ENCODE results near the gene RERE.
"Not testable (repeated sequence)": the region's sequence is repeated elsewhere in the genome, so short reads cannot be mapped to it uniquely, and the experiment has no call there.

RERE gene

DNA sequence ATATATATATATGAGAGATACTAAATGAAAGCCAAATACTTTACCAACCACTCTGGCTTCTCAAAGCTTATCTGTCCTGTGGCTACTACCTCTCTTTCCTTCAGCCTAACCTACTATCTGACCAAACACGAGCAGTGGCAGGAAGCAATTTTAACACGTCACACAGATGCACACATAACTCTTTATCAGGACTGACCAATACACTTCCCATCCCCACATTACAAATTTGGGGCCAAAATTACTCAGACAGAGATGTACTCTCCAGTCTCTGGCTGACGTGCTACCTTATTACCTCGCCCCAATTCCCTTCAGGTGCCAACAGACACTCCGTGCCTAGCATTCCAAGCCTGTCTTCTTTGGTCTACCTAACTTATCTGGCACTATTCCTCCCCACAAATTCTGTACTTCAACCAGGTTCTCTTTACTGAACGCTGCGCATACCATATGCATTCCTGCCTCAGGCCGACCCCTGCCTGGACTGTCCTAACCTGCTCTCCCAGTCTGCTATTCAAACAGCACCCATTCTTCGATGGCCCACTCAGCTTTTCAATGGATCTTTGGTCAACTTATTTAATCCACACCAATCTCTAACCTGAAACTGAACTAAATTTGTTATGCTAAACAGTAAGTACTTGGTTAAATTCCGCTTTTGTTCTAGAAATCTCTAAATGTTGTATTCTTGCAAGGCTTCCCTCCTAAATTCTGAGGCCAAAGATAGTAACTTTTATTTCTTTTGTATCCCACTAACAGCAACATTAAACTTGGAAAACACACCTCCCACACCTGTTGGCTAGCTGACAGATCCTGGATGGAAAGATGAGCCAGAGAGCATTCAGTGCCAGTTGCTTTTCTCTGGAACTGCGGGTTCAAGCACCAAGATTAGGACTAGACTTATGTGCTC lies 27.9 kb downstream of the RERE start:
- TF ChIP-seq, protein P1, sequence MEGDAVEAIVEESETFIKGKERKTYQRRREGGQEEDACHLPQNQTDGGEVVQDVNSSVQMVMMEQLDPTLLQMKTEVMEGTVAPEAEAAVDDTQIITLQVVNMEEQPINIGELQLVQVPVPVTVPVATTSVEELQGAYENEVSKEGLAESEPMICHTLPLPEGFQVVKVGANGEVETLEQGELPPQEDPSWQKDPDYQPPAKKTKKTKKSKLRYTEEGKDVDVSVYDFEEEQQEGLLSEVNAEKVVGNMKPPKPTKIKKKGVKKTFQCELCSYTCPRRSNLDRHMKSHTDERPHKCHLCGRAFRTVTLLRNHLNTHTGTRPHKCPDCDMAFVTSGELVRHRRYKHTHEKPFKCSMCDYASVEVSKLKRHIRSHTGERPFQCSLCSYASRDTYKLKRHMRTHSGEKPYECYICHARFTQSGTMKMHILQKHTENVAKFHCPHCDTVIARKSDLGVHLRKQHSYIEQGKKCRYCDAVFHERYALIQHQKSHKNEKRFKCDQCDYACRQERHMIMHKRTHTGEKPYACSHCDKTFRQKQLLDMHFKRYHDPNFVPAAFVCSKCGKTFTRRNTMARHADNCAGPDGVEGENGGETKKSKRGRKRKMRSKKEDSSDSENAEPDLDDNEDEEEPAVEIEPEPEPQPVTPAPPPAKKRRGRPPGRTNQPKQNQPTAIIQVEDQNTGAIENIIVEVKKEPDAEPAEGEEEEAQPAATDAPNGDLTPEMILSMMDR (conservative IDR thresholded peaks at IDR 0.05; ENCODE audit: control insufficient read depth, insufficient read depth, low read depth, low read length) = no peak
- no peak for DNase-seq (ENCODE audit: low read depth)
- H3K4me3 ChIP-seq (ENCODE audit: control insufficient read depth, low read depth, low read length) = no peak overlapping the region

DNA sequence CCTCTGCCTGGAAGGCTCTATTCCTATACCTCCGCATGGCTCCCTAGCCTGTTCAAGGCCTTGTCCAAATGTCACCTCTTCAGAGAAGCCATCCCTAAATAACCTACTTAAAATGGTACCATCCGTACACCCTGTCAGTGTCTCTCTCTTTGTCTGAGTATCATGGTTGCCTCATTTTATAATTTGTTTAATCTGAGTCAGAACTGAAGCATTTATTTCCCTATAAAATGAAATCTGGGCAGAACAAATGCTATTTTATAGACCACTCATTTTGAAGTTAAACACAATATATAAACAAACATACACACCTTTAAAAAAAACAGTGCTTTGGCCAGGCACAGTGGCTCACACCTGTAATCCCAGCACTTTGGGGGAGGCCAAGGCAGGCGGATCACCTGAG lies 30.2 kb downstream of the RERE start:
- DNase-seq (ENCODE audit: low read depth) = no peak
- H3K4me3 ChIP-seq (ENCODE audit: control insufficient read depth, low read depth, low read length) = no peak overlapping the region
- TF ChIP-seq, protein P1 (conservative IDR thresholded peaks at IDR 0.05; ENCODE audit: control insufficient read depth, insufficient read depth, low read depth, low read length) = no peak

DNA sequence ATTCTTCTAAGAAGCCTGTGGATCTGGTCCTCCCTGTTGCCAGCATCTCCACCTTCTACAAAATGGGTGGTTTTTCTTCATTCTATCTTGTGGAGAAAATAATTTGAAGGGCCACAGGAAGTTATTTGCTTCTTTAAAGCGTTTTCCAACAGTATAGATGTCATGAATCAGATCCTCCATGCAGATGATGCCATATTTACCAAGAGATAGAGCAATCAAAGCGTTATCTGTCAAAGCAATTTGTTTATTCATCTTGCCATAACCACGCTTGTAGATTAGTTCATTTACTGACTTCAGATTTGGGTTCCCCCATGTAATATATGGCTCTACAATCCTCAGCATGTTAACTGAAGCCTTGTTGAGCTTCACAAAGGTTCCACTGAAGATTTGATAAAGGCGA lies 31.2 kb downstream of the RERE start:
- not testable (repeated sequence) for DNase-seq (ENCODE audit: low read depth); H3K4me3 ChIP-seq (ENCODE audit: control insufficient read depth, low read depth, low read length)

DNA sequence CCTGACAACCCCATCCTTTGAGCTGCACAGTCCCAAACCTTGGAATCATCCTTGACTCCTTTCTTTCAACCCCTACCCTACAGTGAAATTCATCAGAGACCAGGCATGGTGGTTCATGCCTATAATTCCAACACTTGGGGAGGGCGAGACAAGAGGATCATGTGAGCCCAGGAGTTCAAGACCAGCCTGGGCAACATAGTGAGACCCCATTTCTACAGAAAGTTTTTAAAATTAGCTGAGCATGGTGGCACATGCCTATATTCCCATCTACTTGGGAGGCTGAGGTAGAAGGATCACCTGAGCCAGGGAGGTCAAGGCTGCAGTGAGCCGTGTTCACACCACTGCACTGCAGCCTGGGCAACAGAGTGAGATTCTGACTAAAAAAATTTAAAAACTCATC lies 34.5 kb downstream of the RERE start:
- TF ChIP-seq, protein P1 (conservative IDR thresholded peaks at IDR 0.05; ENCODE audit: control insufficient read depth, insufficient read depth, low read depth, low read length) = no peak
- H3K4me3 ChIP-seq (ENCODE audit: control insufficient read depth, low read depth, low read length) = no peak overlapping the region
- DNase-seq (ENCODE audit: low read depth) = no peak

DNA sequence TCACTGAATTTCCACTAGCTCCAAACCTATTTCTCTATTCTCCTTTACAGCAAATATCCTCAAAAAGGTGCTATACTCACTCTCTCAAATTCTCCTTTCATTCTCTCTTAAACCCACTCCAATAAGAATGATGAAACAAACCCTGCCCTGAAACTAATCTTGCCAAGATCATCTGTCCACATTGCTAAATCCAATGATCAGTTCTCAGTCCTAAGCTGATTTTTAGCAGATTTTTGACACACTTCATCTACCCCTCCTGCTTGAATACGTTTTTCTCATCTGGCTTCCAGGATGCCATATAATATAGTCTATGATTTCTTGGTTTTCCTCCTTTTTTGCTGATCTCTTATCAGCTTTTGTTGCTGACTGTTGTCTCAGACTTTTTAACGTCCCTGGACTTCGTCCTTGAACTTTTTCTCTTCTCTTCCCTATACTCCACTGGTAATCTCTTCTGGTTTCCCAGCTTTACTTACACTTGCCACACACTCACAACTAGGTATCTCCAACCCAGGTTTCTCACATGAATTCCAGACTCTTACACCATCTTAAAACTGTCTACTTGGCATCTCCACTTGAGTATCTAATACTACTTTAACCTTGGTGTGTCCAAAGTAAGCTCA lies 35.3 kb downstream of the RERE start:
- TF ChIP-seq, protein P1 (conservative IDR thresholded peaks at IDR 0.05; ENCODE audit: control insufficient read depth, insufficient read depth, low read depth, low read length) = no peak
- H3K4me3 ChIP-seq (ENCODE audit: control insufficient read depth, low read depth, low read length) = no peak overlapping the region
- no peak for DNase-seq (ENCODE audit: low read depth)

DNA sequence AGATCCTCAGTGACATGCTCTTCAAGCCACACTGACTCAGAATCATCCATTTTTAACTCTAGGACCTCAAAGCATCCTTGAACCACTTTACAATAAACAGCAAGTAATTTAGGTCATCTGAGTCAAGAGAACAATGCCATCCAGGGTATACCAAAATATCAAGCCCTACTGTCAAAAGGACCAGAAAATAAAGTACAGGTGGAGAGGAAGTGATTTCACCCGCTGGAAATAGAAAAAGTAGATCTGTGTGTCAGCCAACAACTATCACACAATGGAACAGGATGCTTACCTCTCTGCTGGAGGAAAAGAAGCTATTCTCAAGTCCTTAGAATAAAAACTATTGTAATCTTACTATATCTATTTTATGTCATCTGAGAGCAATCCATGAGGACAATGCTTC lies 37.0 kb downstream of the RERE start:
- no peak for DNase-seq (ENCODE audit: low read depth)
- H3K4me3 ChIP-seq (ENCODE audit: control insufficient read depth, low read depth, low read length) = no peak overlapping the region
- TF ChIP-seq, protein P1 (conservative IDR thresholded peaks at IDR 0.05; ENCODE audit: control insufficient read depth, insufficient read depth, low read depth, low read length) = no peak

DNA sequence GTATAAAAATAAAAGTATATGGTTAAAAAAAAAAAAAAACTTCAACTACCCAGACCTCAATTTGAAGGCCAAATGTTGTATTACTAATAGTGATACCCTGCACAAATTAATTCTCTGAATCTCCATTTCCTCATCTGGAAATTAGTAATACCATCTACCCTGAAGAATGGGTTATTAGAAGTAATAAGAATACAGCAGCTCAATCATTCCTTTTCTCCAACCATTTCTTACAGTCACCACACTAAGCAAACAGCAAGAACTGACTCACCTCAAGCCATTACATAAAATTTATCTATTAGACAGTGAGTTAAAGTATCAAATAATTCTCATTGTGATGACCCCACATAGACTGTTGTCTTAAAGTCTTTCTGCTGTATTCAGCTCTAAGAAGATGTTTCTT lies 39.6 kb downstream of the RERE start:
- H3K4me3 ChIP-seq (ENCODE audit: control insufficient read depth, low read depth, low read length) = no peak overlapping the region
- peak; percentile 1 for DNase-seq (ENCODE audit: low read depth)
- TF ChIP-seq, protein P1 (conservative IDR thresholded peaks at IDR 0.05; ENCODE audit: control insufficient read depth, insufficient read depth, low read depth, low read length) = no peak
